ENCODE data around the gene CHRNB1. TPM values are rescaled to one million over a fixed set of nuclear protein-coding genes. Genes with fewer than 3 reads are reported as not detected.

The CHRNB1 gene
- total RNA-seq, 2 experiments from 2014 or later, result 13.2 to 13.4 TPM

DNA sequence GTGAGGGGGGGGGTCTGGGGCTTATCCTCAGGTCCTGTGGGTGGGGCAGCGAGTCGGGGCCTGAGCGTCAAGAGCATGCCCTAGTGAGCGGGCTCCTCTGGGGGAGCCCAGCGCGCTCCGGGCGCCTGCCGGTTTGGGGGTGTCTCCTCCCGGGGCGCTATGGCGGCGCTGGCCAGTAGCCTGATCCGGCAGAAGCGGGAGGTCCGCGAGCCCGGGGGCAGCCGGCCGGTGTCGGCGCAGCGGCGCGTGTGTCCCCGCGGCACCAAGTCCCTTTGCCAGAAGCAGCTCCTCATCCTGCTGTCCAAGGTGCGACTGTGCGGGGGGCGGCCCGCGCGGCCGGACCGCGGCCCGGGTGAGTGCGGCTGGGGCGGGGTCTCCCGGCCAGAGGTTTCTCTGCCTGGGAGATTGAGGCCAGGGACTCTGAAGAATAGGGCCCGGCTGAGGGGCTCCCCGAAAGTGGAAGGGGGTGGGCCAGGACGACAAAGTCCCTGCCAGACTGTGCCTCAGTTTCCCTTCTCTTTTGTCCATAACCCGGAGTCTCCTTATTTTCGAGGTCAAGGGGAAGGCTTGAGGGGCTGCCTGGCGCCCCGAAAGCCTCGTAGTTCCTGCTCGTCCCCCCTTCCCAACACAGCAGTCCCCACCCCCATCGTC, 5.3 kb upstream of the CHRNB1 start, which contains the start of gene FGF11:
FGF11 (plus strand) TSS at position 51 of the 651 bp plus-strand sequence; CDS start at position 160, 109 bp downstream.
- BruUV-seq (replicated peaks), result no TSS peak
- Histone ChIP-seq H3K4me2 (ENCODE audit: low read length) (peak within 1 kb of the TSS; percentile 99), H3K27ac (ENCODE audit: low read depth, low read length, poor library complexity, severe bottlenecking) (no peak within 1 kb of the TSS)

DNA sequence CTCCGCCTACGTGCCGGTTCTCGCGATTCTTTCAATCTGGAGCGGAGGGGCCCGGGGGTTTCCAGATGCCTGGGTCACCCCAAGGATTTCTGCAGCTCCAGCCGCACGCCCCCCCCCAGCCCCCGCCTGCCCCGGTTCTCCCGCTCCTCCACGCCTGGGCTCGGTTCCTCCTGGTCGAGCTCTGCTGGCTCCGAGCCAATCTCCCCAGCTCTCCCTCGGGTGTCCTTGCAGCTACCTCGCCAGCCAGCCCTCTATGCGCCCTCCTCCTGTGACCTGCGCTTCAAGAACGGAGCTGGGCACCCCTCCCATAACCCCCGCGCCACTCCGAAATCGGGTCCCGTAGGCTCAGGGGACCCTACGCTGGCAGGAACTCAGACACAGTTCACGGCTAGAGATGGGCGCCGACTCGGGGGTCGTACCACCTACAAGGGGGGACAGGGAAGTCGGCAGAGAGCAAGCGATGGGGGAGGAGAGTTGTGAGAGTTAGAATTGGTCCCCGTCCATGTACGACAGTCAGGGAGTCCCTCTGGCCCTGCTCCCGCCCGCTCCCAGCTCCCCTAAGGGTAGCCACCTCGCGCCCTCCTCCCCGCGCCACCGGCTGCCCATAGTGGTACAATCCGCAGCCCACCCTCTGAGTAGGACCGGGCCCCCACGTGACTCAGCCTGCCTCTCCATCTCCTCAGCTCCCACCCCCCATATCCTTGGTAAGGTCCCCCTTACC, 4.6 kb upstream of the CHRNB1 start:
- no peaks in the 10 kb centered on the region for H3K9me3 ChIP-seq (ENCODE audit: low read length)
- intact Hi-C loops (cut with micrococcal nuclease; ENCODE audit: unreplicated experiment), result no loop called here
- BruUV-seq (replicated peaks), result no TSS peak
- TF ChIP-seq, protein P1, sequence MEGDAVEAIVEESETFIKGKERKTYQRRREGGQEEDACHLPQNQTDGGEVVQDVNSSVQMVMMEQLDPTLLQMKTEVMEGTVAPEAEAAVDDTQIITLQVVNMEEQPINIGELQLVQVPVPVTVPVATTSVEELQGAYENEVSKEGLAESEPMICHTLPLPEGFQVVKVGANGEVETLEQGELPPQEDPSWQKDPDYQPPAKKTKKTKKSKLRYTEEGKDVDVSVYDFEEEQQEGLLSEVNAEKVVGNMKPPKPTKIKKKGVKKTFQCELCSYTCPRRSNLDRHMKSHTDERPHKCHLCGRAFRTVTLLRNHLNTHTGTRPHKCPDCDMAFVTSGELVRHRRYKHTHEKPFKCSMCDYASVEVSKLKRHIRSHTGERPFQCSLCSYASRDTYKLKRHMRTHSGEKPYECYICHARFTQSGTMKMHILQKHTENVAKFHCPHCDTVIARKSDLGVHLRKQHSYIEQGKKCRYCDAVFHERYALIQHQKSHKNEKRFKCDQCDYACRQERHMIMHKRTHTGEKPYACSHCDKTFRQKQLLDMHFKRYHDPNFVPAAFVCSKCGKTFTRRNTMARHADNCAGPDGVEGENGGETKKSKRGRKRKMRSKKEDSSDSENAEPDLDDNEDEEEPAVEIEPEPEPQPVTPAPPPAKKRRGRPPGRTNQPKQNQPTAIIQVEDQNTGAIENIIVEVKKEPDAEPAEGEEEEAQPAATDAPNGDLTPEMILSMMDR (conservative IDR thresholded peaks at IDR 0.05; ENCODE audit: low read length), result no peak
- no peak for TF ChIP-seq EZH2phosphoT487 (IDR thresholded peaks at IDR 0.05; ENCODE audit: borderline replicate concordance, low read depth, low read length)
- ChIA-PET CTCF (ENCODE audit: unreplicated experiment) (interaction anchor here (0.6 kb wide), 1 partner anchor 313 kb away, joined by 3 read pairs; no protein-coding TSS in a partner anchor), POLR2A (interaction anchor here (0.9 to 1.8 kb wide), 2 partner anchors 12 to 13 kb away, joined by 5 read pairs; no protein-coding TSS in a partner anchor)
- H3K27ac ChIP-seq (ENCODE audit: low read depth, low read length, poor library complexity, severe bottlenecking), result no peak overlapping the region
- H3K4me3 ChIP-seq (ENCODE audit: low read depth, low read length, poor library complexity, severe bottlenecking), result peak overlapping the region; percentile 63
- peaks cover 4% of the 10 kb centered on the region; the same call in 1 of the 2 replicates for H3K79me2 ChIP-seq (ENCODE audit: insufficient read depth, low read depth, low read length)
- peaks cover 40% of the 10 kb centered on the region for H3K4me1 ChIP-seq (ENCODE audit: insufficient read depth, low read length, poor library complexity, severe bottlenecking)
- peak; percentile 58 for DNase-seq (ENCODE audit: low spot score)
- peak overlapping the region; percentile 99 for H3K4me2 ChIP-seq (ENCODE audit: low read length)
- H3K36me3 ChIP-seq (ENCODE audit: insufficient read depth, low read length), result no peaks in the 10 kb centered on the region
- peak overlapping the region; percentile 39; the same call in 1 of the 2 replicates for H2AFZ ChIP-seq (ENCODE audit: low read length)
- no peaks in the 10 kb centered on the region for H4K20me1 ChIP-seq (ENCODE audit: insufficient read depth, low read length)
- H3K9me2 ChIP-seq (ENCODE audit: insufficient read depth, low read length), result no peaks in the 10 kb centered on the region

More for the DNA sequence above, 5.3 kb upstream of the CHRNB1 start, which contains the start of gene FGF11:
- CTCF ChIA-PET (ENCODE audit: unreplicated experiment), result interaction anchor here (0.6 kb wide), 1 partner anchor 313 kb away, joined by 3 read pairs; no protein-coding TSS in a partner anchor
- peaks cover 4% of the 10 kb centered on the region; the same call in 1 of the 2 replicates for H3K79me2 ChIP-seq (ENCODE audit: insufficient read depth, low read depth, low read length)
- peaks cover 40% of the 10 kb centered on the region for H3K4me1 ChIP-seq (ENCODE audit: insufficient read depth, low read length, poor library complexity, severe bottlenecking)
- H2AFZ ChIP-seq (ENCODE audit: low read length), result peak within 1 kb of the TSS; percentile 39; the same call in 1 of the 2 replicates
- H4K20me1 ChIP-seq (ENCODE audit: insufficient read depth, low read length), result no peaks in the 10 kb centered on the region
- DNase-seq (ENCODE audit: low spot score), result no peak
- TF ChIP-seq EZH2phosphoT487 (IDR thresholded peaks at IDR 0.05; ENCODE audit: borderline replicate concordance, low read depth, low read length), result no peak
- TF ChIP-seq, protein P1 (conservative IDR thresholded peaks at IDR 0.05; ENCODE audit: low read length), result no peak
- H3K9me3 ChIP-seq (ENCODE audit: low read length), result no peaks in the 10 kb centered on the region
- POLR2A ChIA-PET, result interaction anchor here (0.9 to 1.8 kb wide), 2 partner anchors 12 kb away, joined by 5 read pairs; no protein-coding TSS in a partner anchor
- intact Hi-C loops (cut with micrococcal nuclease; ENCODE audit: unreplicated experiment), result loop anchor here (5.0 kb wide), 1 partner anchor 402 kb away; the partner anchor contains the start of gene SLC16A13
- H3K36me3 ChIP-seq (ENCODE audit: insufficient read depth, low read length), result no peaks in the 10 kb centered on the region
- H3K4me3 ChIP-seq (ENCODE audit: low read depth, low read length, poor library complexity, severe bottlenecking), result peak within 1 kb of the TSS; percentile 63
- H3K9me2 ChIP-seq (ENCODE audit: insufficient read depth, low read length), result no peaks in the 10 kb centered on the region

Data from OCI-LY7 (cell line).